PC-9 (cell line): ENCODE measurements around the gene TNFRSF9.

Experiments
- EZH2 ChIP-seq: fragments of 200-600 bp; sonication (generic); IDR thresholded peaks from 2 replicates; pipeline ENCODE4 v1.8.0; 2017; ENCODE audit warnings: antibody characterized with exemption, low read depth
- TF ChIP-seq, protein P1 (sequence below): fragments of 200-600 bp; sonication (generic); conservative IDR thresholded peaks from 2 replicates; pipeline ENCODE4 v1.6.1; 2017; ENCODE audit warnings: mixed run types, antibody characterized with exemption, mild to moderate bottlenecking, moderate library complexity

DNA sequence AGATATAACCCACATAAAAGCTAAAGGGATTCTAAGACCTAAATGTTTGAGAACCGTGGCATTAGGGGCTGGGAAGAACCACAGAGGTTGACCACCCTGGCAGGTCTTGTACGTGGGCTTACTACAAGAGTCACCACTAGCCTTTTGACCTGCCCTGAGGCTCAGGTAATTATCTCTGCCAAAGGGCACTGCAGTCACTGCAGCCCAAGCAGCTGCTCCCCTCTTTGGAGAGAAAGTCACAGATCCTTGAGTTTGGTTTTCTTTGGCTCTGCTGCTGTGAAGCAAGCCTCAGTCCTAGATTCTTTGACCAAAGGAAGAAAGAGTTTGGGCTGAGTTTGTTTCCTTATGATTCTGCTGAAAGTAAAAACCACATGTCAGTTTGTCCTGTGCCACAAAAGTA is 32.4 kb upstream of the TNFRSF9 start:
- TF ChIP-seq, protein P1, sequence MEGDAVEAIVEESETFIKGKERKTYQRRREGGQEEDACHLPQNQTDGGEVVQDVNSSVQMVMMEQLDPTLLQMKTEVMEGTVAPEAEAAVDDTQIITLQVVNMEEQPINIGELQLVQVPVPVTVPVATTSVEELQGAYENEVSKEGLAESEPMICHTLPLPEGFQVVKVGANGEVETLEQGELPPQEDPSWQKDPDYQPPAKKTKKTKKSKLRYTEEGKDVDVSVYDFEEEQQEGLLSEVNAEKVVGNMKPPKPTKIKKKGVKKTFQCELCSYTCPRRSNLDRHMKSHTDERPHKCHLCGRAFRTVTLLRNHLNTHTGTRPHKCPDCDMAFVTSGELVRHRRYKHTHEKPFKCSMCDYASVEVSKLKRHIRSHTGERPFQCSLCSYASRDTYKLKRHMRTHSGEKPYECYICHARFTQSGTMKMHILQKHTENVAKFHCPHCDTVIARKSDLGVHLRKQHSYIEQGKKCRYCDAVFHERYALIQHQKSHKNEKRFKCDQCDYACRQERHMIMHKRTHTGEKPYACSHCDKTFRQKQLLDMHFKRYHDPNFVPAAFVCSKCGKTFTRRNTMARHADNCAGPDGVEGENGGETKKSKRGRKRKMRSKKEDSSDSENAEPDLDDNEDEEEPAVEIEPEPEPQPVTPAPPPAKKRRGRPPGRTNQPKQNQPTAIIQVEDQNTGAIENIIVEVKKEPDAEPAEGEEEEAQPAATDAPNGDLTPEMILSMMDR = no peak
- no peak for TF ChIP-seq EZH2
